Measurements from ENCODE around the gene MRPL1.

DNA sequence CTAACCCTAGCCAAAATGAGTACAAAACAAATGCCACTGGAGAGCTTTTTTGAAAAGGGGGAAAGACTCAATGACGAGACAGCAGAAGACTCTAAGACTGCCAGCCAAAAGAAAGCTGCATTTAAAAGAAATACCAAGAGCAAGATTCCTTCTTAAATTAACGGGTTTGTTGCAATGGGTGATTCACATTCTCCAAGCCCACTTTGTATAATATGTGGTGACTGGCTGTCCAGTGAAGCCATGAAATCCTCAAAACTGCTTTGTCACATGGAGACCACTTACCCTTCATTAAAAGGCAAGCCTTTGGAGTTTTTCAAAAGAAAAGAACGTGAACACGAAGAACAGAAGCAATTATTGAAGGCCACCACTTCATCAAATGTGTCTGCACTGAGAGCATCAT is 68.2 kb downstream of the MRPL1 start:
- TF ChIP-seq, protein P1, sequence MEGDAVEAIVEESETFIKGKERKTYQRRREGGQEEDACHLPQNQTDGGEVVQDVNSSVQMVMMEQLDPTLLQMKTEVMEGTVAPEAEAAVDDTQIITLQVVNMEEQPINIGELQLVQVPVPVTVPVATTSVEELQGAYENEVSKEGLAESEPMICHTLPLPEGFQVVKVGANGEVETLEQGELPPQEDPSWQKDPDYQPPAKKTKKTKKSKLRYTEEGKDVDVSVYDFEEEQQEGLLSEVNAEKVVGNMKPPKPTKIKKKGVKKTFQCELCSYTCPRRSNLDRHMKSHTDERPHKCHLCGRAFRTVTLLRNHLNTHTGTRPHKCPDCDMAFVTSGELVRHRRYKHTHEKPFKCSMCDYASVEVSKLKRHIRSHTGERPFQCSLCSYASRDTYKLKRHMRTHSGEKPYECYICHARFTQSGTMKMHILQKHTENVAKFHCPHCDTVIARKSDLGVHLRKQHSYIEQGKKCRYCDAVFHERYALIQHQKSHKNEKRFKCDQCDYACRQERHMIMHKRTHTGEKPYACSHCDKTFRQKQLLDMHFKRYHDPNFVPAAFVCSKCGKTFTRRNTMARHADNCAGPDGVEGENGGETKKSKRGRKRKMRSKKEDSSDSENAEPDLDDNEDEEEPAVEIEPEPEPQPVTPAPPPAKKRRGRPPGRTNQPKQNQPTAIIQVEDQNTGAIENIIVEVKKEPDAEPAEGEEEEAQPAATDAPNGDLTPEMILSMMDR (IDR thresholded peaks at IDR 0.05) = no peak
- no peak for TF ChIP-seq POLR2A (IDR thresholded peaks at IDR 0.05)
